KMS-11 (cell line): Measurements from ENCODE around the gene CCNDBP1.
"Not testable (repeated sequence)": the region's sequence is repeated elsewhere in the genome, so short reads cannot be mapped to it uniquely, and the experiment has no call there.

Source experiments
- H2AFZ ChIP-seq: fragments of 200-600 bp; sonication (generic); 2 replicates; pipeline ENCODE4 v1.6.1; 2016; ENCODE audit warnings: antibody characterized with exemption, mixed run types, low read depth
- H3K27ac ChIP-seq: fragments of 200-600 bp; sonication (generic); 2 replicates; pipeline ENCODE4 v1.6.1; 2016; ENCODE audit warnings: mild to moderate bottlenecking, mixed run types
- H3K27me3 ChIP-seq: fragments of 200-600 bp; sonication (generic); 2 replicates; pipeline ENCODE4 v1.6.1; 2017; ENCODE audit warnings: mild to moderate bottlenecking, low read depth, mixed run types, moderate library complexity; ENCODE audit not compliant: insufficient read depth
- H3K36me3 ChIP-seq: fragments of 200-600 bp; sonication (generic); 2 replicates; pipeline ENCODE4 v1.6.1; 2017; ENCODE audit warnings: mild to moderate bottlenecking, mixed run types; ENCODE audit not compliant: insufficient read depth
- H3K4me1 ChIP-seq: fragments of 200-600 bp; sonication (generic); 2 replicates; pipeline ENCODE4 v1.6.1; 2016; ENCODE audit warnings: mild to moderate bottlenecking, low read depth, mixed run types; ENCODE audit not compliant: poor library complexity, severe bottlenecking
- H3K4me2 ChIP-seq: fragments of 200-600 bp; sonication (generic); 2 replicates; pipeline ENCODE4 v1.7.0; 2016; ENCODE audit warnings: mild to moderate bottlenecking, mixed run types
- H3K4me3 ChIP-seq: fragments of 200-600 bp; sonication (generic); IDR thresholded peaks from 2 replicates; pipeline ENCODE4 v1.6.1; 2017; ENCODE audit warnings: low read depth, low read length, mixed read lengths; ENCODE audit not compliant: insufficient read depth
- H3K79me2 ChIP-seq: fragments of 200-600 bp; sonication (generic); 2 replicates; pipeline ENCODE4 v1.6.1; 2016; ENCODE audit warnings: low read depth, mixed run types; ENCODE audit not compliant: insufficient read depth
- H3K9ac ChIP-seq: fragments of 200-600 bp; sonication (generic); 2 replicates; pipeline ENCODE4 v1.6.1; 2016; ENCODE audit warnings: mild to moderate bottlenecking, mixed run types
- H4K20me1 ChIP-seq: fragments of 200-600 bp; sonication (generic); 2 replicates; pipeline ENCODE4 v1.6.1; 2016; ENCODE audit warnings: mild to moderate bottlenecking, mixed run types; ENCODE audit not compliant: insufficient read depth
- CTCF ChIP-seq: fragments of 200-600 bp; sonication (generic); conservative IDR thresholded peaks from 2 replicates; pipeline ENCODE4 v1.6.1; 2017; ENCODE audit warnings: low read depth, mild to moderate bottlenecking, antibody characterized with exemption, low read length, moderate library complexity, mixed read lengths

The CCNDBP1 gene

DNA sequence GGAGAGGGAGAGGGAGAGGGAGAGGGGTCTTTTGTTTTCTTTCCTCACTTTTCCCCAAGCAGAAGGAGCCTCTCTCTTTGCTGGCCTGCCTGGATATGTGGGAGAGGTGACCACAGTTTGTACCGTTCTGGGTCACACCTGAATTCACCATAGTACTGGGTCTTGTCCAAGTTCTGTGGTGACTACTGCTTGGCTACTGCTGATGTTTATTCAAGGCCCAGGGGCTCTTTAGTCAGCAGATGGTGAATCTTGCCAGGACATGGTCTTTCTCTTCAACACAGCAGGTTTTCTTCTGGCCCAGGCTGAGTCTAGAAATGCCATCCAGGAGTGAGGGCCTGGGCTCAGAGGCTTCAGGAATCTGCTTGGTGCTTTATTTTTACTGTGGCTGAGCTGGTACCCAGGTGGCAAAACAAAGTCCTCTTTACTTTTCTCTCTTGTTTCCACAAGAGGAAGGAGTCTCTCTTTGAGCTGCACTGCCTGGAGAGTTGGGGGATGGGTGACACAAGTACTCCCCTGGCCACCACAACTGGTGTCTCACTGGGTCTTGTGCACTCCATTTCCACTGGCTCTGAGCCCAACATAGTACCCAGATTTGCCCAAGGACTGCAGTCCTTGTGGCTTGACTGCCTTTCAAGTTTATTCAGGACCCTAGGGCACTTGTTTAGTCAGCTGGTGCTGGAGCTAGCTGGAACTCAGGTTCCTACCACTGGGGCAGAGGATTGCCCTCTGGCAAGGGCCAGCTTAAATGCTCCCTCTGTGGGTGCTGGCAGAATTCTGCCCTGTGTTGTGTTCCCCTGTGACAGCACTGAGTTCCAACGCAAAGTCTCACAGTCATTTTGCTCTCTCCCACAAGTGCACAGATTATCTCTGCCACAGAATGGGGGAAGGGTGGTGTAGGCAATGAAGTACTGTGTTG is 16.8 kb upstream of the CCNDBP1 start:
- no peaks in the 10 kb centered on the region for H3K27me3 ChIP-seq
- no peak overlapping the region for H3K4me2 ChIP-seq
- no peaks in the 10 kb centered on the region for H3K36me3 ChIP-seq
- no peak overlapping the region for H3K4me3 ChIP-seq
- H4K20me1 ChIP-seq = no peaks in the 10 kb centered on the region
- no peak overlapping the region for H3K9ac ChIP-seq
- H2AFZ ChIP-seq = no peak overlapping the region
- H3K4me1 ChIP-seq = no peaks in the 10 kb centered on the region
- no peaks in the 10 kb centered on the region for H3K79me2 ChIP-seq
- no peak for TF ChIP-seq CTCF
- no peak overlapping the region for H3K27ac ChIP-seq

DNA sequence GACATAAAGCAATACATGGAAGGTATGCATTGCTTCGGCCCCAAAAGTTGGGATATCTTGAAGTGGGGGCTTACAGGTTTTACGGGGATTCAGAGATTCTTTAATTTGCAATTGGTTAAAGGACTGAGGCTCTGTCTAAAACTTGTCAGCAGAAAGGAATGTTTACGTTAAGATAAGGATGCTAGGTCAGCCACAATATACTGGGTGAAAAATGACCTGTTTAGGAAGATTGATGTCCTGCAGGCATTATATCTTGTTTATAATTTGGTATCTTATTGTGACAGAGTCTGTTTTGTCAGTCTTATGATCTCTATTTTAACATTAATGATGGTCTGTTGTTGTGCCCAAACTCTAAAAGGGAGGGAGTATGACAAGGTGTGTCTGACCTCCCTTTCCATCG is 15.3 kb upstream of the CCNDBP1 start:
- Histone ChIP-seq H2AFZ (no peak overlapping the region), H3K9ac (no peak overlapping the region), H3K4me2 (no peak overlapping the region), H3K27me3 (no peaks in the 10 kb centered on the region), H4K20me1 (no peaks in the 10 kb centered on the region), H3K4me1 (no peaks in the 10 kb centered on the region), H3K36me3 (no peaks in the 10 kb centered on the region), H3K4me3 (no peak overlapping the region), H3K79me2 (no peaks in the 10 kb centered on the region), H3K27ac (no peak overlapping the region)
- no peak for TF ChIP-seq CTCF

DNA sequence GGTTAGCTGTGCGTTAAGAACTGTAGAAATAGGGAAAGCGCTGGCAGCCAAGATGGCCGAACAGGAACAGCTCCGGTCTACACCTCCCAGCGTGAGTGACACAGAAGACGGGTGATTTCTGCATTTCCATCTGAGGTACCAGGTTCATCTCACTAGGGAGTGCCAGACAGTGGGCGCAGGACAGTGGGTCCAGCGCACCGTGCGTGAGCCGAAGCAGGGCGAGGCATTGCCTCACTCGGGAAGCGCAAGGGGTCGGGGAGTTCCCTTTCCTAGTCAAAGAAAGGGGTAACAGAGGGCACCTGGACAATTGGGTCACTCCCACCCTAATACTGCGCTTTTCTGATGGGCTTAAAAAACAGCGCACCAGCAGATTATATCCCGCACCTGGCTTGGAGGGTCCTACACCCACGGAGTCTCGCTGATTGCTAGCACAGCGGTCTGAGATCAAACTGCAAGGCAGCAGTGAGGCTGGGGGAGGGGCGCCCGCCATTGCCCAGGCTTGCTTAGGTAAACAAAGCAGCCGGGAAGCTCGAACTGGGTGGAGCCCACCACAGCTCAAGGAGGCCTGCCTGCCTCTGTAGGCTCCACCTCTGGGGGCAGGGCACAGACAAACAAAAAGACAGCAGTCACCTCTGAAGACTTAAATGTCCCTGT is 9.4 kb upstream of the CCNDBP1 start:
- H3K36me3 ChIP-seq, H3K4me1 ChIP-seq, H2AFZ ChIP-seq, H3K79me2 ChIP-seq, H3K4me3 ChIP-seq, H3K4me2 ChIP-seq, H3K27me3 ChIP-seq, H4K20me1 ChIP-seq, H3K9ac ChIP-seq, H3K27ac ChIP-seq: not testable (repeated sequence)

DNA sequence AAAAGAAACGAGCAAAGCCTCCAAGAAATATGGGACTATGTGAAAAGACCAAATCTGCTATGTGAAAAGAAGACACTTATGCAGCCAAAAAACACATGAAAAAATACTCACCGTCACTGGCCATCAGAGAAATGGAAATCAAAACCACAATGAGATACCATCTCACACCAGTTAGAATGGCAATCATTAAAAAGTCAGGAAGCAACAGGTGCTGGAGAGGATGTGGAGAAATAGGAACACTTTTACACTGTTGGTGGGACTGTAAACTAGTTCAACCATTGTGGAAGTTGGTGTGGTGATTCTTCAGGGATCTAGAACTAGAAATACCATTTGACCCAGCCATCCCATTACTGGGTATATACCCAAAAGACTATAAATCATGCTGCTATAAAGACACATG is 8.1 kb upstream of the CCNDBP1 start:
- not testable (repeated sequence) for H3K36me3 ChIP-seq, H3K4me1 ChIP-seq, H2AFZ ChIP-seq, H3K27ac ChIP-seq, H3K4me2 ChIP-seq, H3K9ac ChIP-seq, H3K79me2 ChIP-seq, H3K27me3 ChIP-seq, H3K4me3 ChIP-seq, H4K20me1 ChIP-seq

DNA sequence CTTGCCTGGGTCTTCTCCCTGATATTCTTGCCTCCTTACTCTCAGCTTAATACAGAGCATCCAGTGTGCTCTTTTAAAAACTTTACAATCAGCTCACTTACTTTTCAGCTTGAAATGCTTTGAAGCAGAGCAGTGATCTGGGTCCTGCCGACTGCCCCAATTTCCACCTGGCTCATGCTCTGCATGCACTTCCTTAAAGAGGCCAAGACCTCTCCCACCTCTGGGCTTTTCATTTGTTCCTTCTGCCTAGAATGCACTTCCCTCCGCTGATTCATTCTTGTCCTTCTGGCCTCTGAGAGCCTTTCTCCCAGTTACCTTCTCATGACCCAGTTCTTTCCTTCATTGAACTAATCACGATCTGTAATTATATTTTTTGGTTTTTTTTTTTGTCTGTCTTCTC is 1.9 kb upstream of the CCNDBP1 start:
- Histone ChIP-seq H3K9ac (no peak overlapping the region), H3K36me3 (no peaks in the 10 kb centered on the region), H3K4me3 (no peak overlapping the region), H3K27me3 (no peaks in the 10 kb centered on the region), H3K79me2 (peaks cover 16% of the 10 kb centered on the region; the same call in 1 of the 2 replicates), H3K4me1 (peaks cover 17% of the 10 kb centered on the region), H4K20me1 (no peaks in the 10 kb centered on the region), H2AFZ (no peak overlapping the region), H3K27ac (no peak overlapping the region), H3K4me2 (no peak overlapping the region)
- no peak for TF ChIP-seq CTCF
